Panc1 (cell line): ENCODE results near the gene BTRC. TPM values are rescaled to one million over a fixed set of nuclear protein-coding genes. Genes with fewer than 3 reads are reported as not detected.

Experiments
- ATAC-seq: fragments of 200-7000 bp; cut with Tn5 transposase; 2 replicates; pipeline ENCODE4 v1.9.1; 2020; ENCODE audit warnings: mild to moderate bottlenecking, moderate library complexity
- BruUV-seq: library from RNA; stranded (reverse); fragments of 400-500 nt; replicated peaks from 2 replicates; lab custom pipeline; 2021; lab: Mats Ljungman, UMichigan
- CTCF ChIA-PET: fragments of 300-600 bp; sonication (Branson Sonifier 250); formaldehyde crosslinking; loops from one replicate; lab custom pipeline; 2022; ENCODE audit warnings: antibody characterized with exemption; lab: Charles Lee
- POLR2A ChIA-PET: fragments of 300-600 bp; sonication (Branson Sonifier 250); formaldehyde crosslinking; loops from one replicate; lab custom pipeline; 2022; ENCODE audit warnings: antibody characterized with exemption; lab: Charles Lee
- DNase-seq: peaks from one replicate; pipeline ENCODE4 v3.0.0-alpha.2; 2010; ENCODE audit warnings: low read depth, low spot score
- H3K27ac ChIP-seq: 2 replicates; pipeline ENCODE4 v1.5.1; 2011; ENCODE audit warnings: mild to moderate bottlenecking, low read length, inconsistent platforms
- H3K27me3 ChIP-seq: fragments of 200-500 bp; sonication (Bioruptor generic); 2 replicates; pipeline ENCODE4 v1.6.0; 2014; ENCODE audit warnings: low read length, inconsistent platforms; ENCODE audit not compliant: control insufficient read depth, insufficient read depth
- H3K36me3 ChIP-seq: fragments of 200-500 bp; sonication (Bioruptor generic); 2 replicates; pipeline ENCODE4 v1.5.1; 2014; ENCODE audit warnings: inconsistent platforms, mild to moderate bottlenecking, low read length, moderate library complexity; ENCODE audit not compliant: control insufficient read depth, insufficient read depth
- H3K4me1 ChIP-seq: 2 replicates; pipeline ENCODE4 v1.5.1; 2011; ENCODE audit warnings: inconsistent platforms, mild to moderate bottlenecking, low read length, moderate library complexity; ENCODE audit not compliant: control insufficient read depth, insufficient read depth
- H3K4me3 ChIP-seq, 2 experiments: 2 replicates each; pipeline ENCODE4 v1.5.1; 2011 to 2012; ENCODE audit warnings: low read depth in 2 of 2, low read length in 2 of 2, mild to moderate bottlenecking in 2 of 2, inconsistent platforms in 1 of 2, moderate library complexity in 1 of 2
- H3K9me3 ChIP-seq: fragments of 200-500 bp; sonication (Bioruptor generic); 2 replicates; pipeline ENCODE4 v1.5.1; 2014; ENCODE audit warnings: low read depth, mild to moderate bottlenecking, inconsistent platforms, low read length, moderate library complexity; ENCODE audit not compliant: control insufficient read depth, insufficient read depth
- POLR2AphosphoS5 ChIP-seq: IDR thresholded peaks from 2 replicates; pipeline ENCODE4 v1.6.1; 2012; ENCODE audit warnings: mild to moderate bottlenecking, low read depth, low read length, moderate library complexity
- SIN3A ChIP-seq: IDR thresholded peaks from 2 replicates; pipeline ENCODE4 v1.6.1; 2012; ENCODE audit warnings: low read depth, mild to moderate bottlenecking, low read length, moderate library complexity, borderline replicate concordance; ENCODE audit not compliant: insufficient read depth
- TCF7L2 ChIP-seq: IDR thresholded peaks from 2 replicates; pipeline ENCODE4 v1.6.1; 2011; ENCODE audit warnings: mild to moderate bottlenecking, low read depth, low read length, inconsistent platforms
- in situ Hi-C: cut with HindIII; loops from 2 replicates; pipeline ENCODE4 v1.10.0; 2016; ENCODE audit warnings: low sequenced_read_pairs, low pct_unique_long_range_greater_than_20kb
- intact Hi-C: fragments of 100-400 bp; cut with micrococcal nuclease; formaldehyde crosslinking; loops from one replicate; pipeline ENCODE4 v1.10.0; 2022; ENCODE audit not compliant: unreplicated experiment
- total RNA-seq: library from RNA; stranded (reverse); gene quantifications from one replicate; pipeline ENCODE4 v1.2.1, GENCODE V29; 2021; ENCODE audit not compliant: unreplicated experiment
- TF ChIP-seq, protein P1 (sequence below), 2 experiments: IDR thresholded peaks; 2 replicates each; pipeline ENCODE4 v1.6.1; 2011 to 2012; ENCODE audit warnings: low read depth in 2 of 2, control low read depth in 1 of 2, low read length in 1 of 2, mild to moderate bottlenecking in 1 of 2, moderate library complexity in 1 of 2; ENCODE audit not compliant: insufficient read depth in 1 of 2
- TF ChIP-seq, protein P2 (sequence below): fragments of 450-650 bp; IDR thresholded peaks from 2 replicates; pipeline ENCODE4 v1.5.1; 2017; ENCODE audit warnings: mild to moderate bottlenecking

Gene BTRC
- total RNA-seq, 1 experiment from 2014 or later, result 22.1 TPM

DNA sequence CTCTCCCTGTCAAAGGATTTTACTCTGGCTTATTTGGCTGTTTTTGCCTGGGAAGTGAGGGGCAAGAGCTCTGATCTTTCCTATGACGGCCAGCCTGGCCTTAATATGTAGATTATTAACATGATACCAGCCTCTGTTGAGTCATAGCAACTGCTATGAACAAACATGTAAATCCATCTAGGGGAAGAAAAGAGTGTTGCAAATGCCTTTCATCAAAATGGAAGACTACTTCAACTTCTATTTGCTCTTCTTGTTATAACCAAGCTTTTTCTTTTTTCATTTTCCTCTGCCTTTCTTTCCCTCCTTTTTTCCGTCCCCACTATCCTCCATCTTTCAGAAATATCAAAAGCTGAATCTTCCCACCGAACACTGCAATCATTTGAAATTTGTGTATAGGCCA lies 46.6 kb downstream of the BTRC start:
- Histone ChIP-seq H3K9me3 (no peaks in the 10 kb centered on the region), H3K27ac (no peak overlapping the region), H3K4me3 (no peak overlapping the region), H3K27me3 (no peaks in the 10 kb centered on the region), H3K36me3 (no peaks in the 10 kb centered on the region), H3K4me1 (no peaks in the 10 kb centered on the region)
- POLR2A ChIA-PET, result no interaction called here
- in situ Hi-C loops (no loop called here), intact Hi-C loops (no loop called here)
- no peak for DNase-seq
- no peak for TF ChIP-seq SIN3A
- TF ChIP-seq TCF7L2, result no peak
- TF ChIP-seq, protein P1, sequence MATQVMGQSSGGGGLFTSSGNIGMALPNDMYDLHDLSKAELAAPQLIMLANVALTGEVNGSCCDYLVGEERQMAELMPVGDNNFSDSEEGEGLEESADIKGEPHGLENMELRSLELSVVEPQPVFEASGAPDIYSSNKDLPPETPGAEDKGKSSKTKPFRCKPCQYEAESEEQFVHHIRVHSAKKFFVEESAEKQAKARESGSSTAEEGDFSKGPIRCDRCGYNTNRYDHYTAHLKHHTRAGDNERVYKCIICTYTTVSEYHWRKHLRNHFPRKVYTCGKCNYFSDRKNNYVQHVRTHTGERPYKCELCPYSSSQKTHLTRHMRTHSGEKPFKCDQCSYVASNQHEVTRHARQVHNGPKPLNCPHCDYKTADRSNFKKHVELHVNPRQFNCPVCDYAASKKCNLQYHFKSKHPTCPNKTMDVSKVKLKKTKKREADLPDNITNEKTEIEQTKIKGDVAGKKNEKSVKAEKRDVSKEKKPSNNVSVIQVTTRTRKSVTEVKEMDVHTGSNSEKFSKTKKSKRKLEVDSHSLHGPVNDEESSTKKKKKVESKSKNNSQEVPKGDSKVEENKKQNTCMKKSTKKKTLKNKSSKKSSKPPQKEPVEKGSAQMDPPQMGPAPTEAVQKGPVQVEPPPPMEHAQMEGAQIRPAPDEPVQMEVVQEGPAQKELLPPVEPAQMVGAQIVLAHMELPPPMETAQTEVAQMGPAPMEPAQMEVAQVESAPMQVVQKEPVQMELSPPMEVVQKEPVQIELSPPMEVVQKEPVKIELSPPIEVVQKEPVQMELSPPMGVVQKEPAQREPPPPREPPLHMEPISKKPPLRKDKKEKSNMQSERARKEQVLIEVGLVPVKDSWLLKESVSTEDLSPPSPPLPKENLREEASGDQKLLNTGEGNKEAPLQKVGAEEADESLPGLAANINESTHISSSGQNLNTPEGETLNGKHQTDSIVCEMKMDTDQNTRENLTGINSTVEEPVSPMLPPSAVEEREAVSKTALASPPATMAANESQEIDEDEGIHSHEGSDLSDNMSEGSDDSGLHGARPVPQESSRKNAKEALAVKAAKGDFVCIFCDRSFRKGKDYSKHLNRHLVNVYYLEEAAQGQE (IDR thresholded peaks at IDR 0.05; ENCODE audit: insufficient read depth in 1 of 2, low read depth in 2 of 2, low read length in 1 of 2), result no peak
- no peak for TF ChIP-seq POLR2AphosphoS5
- TF ChIP-seq, protein P2, sequence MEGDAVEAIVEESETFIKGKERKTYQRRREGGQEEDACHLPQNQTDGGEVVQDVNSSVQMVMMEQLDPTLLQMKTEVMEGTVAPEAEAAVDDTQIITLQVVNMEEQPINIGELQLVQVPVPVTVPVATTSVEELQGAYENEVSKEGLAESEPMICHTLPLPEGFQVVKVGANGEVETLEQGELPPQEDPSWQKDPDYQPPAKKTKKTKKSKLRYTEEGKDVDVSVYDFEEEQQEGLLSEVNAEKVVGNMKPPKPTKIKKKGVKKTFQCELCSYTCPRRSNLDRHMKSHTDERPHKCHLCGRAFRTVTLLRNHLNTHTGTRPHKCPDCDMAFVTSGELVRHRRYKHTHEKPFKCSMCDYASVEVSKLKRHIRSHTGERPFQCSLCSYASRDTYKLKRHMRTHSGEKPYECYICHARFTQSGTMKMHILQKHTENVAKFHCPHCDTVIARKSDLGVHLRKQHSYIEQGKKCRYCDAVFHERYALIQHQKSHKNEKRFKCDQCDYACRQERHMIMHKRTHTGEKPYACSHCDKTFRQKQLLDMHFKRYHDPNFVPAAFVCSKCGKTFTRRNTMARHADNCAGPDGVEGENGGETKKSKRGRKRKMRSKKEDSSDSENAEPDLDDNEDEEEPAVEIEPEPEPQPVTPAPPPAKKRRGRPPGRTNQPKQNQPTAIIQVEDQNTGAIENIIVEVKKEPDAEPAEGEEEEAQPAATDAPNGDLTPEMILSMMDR, result no peak
- CTCF ChIA-PET, result no interaction called here
- no peak for ATAC-seq
- BruUV-seq, result no TSS peak

DNA sequence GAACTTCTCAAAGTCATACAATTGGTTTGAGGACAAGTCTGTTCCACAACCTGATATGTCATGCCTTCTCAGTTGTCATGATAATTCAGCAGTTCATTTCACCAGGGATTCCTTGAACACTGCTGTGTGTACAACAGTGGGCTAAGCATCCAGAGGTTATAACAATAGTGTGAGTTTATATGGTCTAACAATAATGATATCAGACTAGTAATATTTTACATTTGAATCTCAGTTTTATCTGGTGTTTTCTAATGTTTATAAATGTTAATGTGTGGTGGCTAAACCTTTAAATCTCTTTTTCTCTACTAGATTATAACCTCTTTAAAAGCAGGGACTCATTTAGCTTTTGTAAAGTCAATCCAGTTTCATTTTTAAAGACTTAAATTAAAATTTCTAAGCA lies 48.7 kb downstream of the BTRC start:
- ChIA-PET CTCF (interaction anchor here (0.5 kb wide), 1 partner anchor 93 kb away, joined by 3 read pairs; no protein-coding TSS in a partner anchor), POLR2A (no interaction called here)
- no peak for ATAC-seq
- H3K9me3 ChIP-seq, result no peaks in the 10 kb centered on the region
- in situ Hi-C loops, result no loop called here
- DNase-seq, result no peak
- H3K4me1 ChIP-seq, result no peaks in the 10 kb centered on the region
- H3K27me3 ChIP-seq, result no peaks in the 10 kb centered on the region
- H3K36me3 ChIP-seq, result no peaks in the 10 kb centered on the region
- TF ChIP-seq, protein P2, result no peak
- TF ChIP-seq SIN3A (no peak), TCF7L2 (no peak), POLR2AphosphoS5 (no peak)
- TF ChIP-seq, protein P1 (IDR thresholded peaks at IDR 0.05; ENCODE audit: insufficient read depth in 1 of 2, low read depth in 2 of 2, low read length in 1 of 2), result no peak
- intact Hi-C loops, result no loop called here
- H3K27ac ChIP-seq, result no peak overlapping the region
- BruUV-seq, result no TSS peak
- H3K4me3 ChIP-seq, result no peak overlapping the region
